WTC11 (cell line): ENCODE data around the gene ZFAND3. TPM values are rescaled to one million over a fixed set of nuclear protein-coding genes. Genes with fewer than 3 reads are reported as not detected.

Experiments
- ATAC-seq: fragments of 200-7000 bp; cut with Tn5 transposase; 2 replicates; pipeline ENCODE4 v1.10.0; 2021; ENCODE audit warnings: mild to moderate bottlenecking, moderate library complexity
- CTCF ChIA-PET: fragments of 300-600 bp; sonication (Branson Sonifier 250); formaldehyde crosslinking; loops from one replicate; lab custom pipeline; 2021; ENCODE audit warnings: antibody characterized with exemption; lab: Charles Lee
- POLR2A ChIA-PET: fragments of 350-600 bp; sonication (Branson Sonifier 250); formaldehyde crosslinking; loops from one replicate; lab custom pipeline; 2021; ENCODE audit warnings: antibody characterized with exemption; lab: Charles Lee
- DNase-seq: peaks from one replicate; pipeline ENCODE4 v3.0.0; 2021; ENCODE audit warnings: low spot score
- H3K27ac Mint-ChIP-seq: 2 replicates; pipeline ENCODE4 v1.8.0; 2021; ENCODE audit warnings: mixed read lengths
- H3K27me3 Mint-ChIP-seq: 2 replicates; pipeline ENCODE4 v1.8.0; 2021; ENCODE audit warnings: low read depth, mild to moderate bottlenecking, moderate library complexity, mixed read lengths
- H3K36me3 Mint-ChIP-seq: 2 replicates; pipeline ENCODE4 v1.8.0; 2021; ENCODE audit warnings: mixed read lengths
- H3K4me1 Mint-ChIP-seq: 2 replicates; pipeline ENCODE4 v1.8.0; 2022; ENCODE audit warnings: mixed read lengths
- H3K4me3 Mint-ChIP-seq: 2 replicates; pipeline ENCODE4 v1.8.0; 2021; ENCODE audit warnings: mild to moderate bottlenecking, moderate library complexity, mixed read lengths
- H3K9me3 Mint-ChIP-seq: 2 replicates; pipeline ENCODE4 v1.8.0; 2021; ENCODE audit warnings: mixed read lengths
- CTCF ChIP-seq: fragments of 200-600 bp; IDR thresholded peaks from 2 replicates; pipeline ENCODE4 v1.8.0; 2022; ENCODE audit warnings: antibody characterized with exemption
- ERG ChIP-seq: fragments of 250-450 bp; sonication (Bioruptor Pico); IDR thresholded peaks from 2 replicates; pipeline ENCODE4 v1.8.0; 2021; ENCODE audit warnings: mild to moderate bottlenecking
- FOXP4 ChIP-seq: sonication (generic); formaldehyde crosslinking; IDR thresholded peaks from 2 replicates; pipeline ENCODE4 v1.8.0; 2022; ENCODE audit warnings: mild to moderate bottlenecking, missing genetic modification reagents
- HMGXB4 ChIP-seq: sonication (generic); formaldehyde crosslinking; IDR thresholded peaks from 2 replicates; pipeline ENCODE4 v1.8.1; 2023; ENCODE audit warnings: mild to moderate bottlenecking, moderate library complexity, missing genetic modification reagents
- MAX ChIP-seq: sonication (generic); formaldehyde crosslinking; IDR thresholded peaks from 2 replicates; pipeline ENCODE4 v1.8.0; 2022; ENCODE audit warnings: mild to moderate bottlenecking, missing genetic modification reagents
- RORB ChIP-seq: fragments of 250-450 bp; sonication (Bioruptor Pico); IDR thresholded peaks from 2 replicates; pipeline ENCODE4 v1.9.0; 2021; ENCODE audit warnings: mild to moderate bottlenecking
- TEAD4 ChIP-seq: sonication (generic); formaldehyde crosslinking; IDR thresholded peaks from 2 replicates; pipeline ENCODE4 v1.8.0; 2022; ENCODE audit warnings: mild to moderate bottlenecking, missing genetic modification reagents
- USF2 ChIP-seq: sonication (generic); formaldehyde crosslinking; IDR thresholded peaks from 2 replicates; pipeline ENCODE4 v1.8.1; 2023; ENCODE audit warnings: mild to moderate bottlenecking, missing genetic modification reagents, moderate library complexity
- ZBTB21 ChIP-seq: sonication (generic); formaldehyde crosslinking; IDR thresholded peaks from 2 replicates; pipeline ENCODE4 v1.8.1; 2023; ENCODE audit warnings: mild to moderate bottlenecking, missing genetic modification reagents, borderline replicate concordance
- ZMAT4 ChIP-seq: fragments of 250-450 bp; sonication (Bioruptor Pico); IDR thresholded peaks from 2 replicates; pipeline ENCODE4 v1.9.0; 2021; ENCODE audit warnings: mild to moderate bottlenecking
- ZNF232 ChIP-seq: sonication (generic); formaldehyde crosslinking; IDR thresholded peaks from 2 replicates; pipeline ENCODE4 v1.8.0; 2022; ENCODE audit warnings: mild to moderate bottlenecking, missing genetic modification reagents
- ZNF263 ChIP-seq: sonication (generic); formaldehyde crosslinking; IDR thresholded peaks from 2 replicates; pipeline ENCODE4 v1.8.1; 2022; ENCODE audit warnings: low read depth, mild to moderate bottlenecking, moderate library complexity, missing genetic modification reagents
- ZNF281 ChIP-seq: sonication (generic); formaldehyde crosslinking; IDR thresholded peaks from 2 replicates; pipeline ENCODE4 v1.8.0; 2023; ENCODE audit warnings: mild to moderate bottlenecking, missing genetic modification reagents
- ZNF425 ChIP-seq: fragments of 250-450 bp; sonication (Bioruptor Pico); conservative IDR thresholded peaks from 2 replicates; pipeline ENCODE4 v1.9.0; 2021; ENCODE audit warnings: mild to moderate bottlenecking
- ZSCAN18 ChIP-seq: fragments of 250-450 bp; sonication (Bioruptor Pico); IDR thresholded peaks from 2 replicates; pipeline ENCODE4 v2.1.2; 2022; ENCODE audit warnings: mild to moderate bottlenecking, moderate library complexity
- total RNA-seq: library from RNA; stranded (reverse); gene quantifications from 3 replicates; pipeline ENCODE4 v1.2.3, GENCODE V29; 2021

ZFAND3 gene
- total RNA-seq, 1 experiment from 2014 or later: 50.3 TPM

- ATAC-seq (no peak), DNase-seq (no peak)
- no peaks in the 10 kb centered on the region for H3K9me3 Mint-ChIP-seq
- H3K27ac Mint-ChIP-seq: no peak overlapping the region
- no peak for TF ChIP-seq USF2 (CRISPR knock-in tag)
- no peak for TF ChIP-seq ZNF232 (CRISPR knock-in tag)
- no peak for TF ChIP-seq ZMAT4 (CRISPR knock-in tag)
- TF ChIP-seq MAX (CRISPR knock-in tag): no peak
- TF ChIP-seq ZBTB21 (CRISPR knock-in tag): no peak
- no peak for TF ChIP-seq ERG (CRISPR knock-in tag)
- no peak for TF ChIP-seq ZSCAN18
- TF ChIP-seq ZNF263 (CRISPR knock-in tag): no peak
- no peak for TF ChIP-seq ZNF425
- TF ChIP-seq RORB (CRISPR knock-in tag): no peak
- no peak for TF ChIP-seq TEAD4 (CRISPR knock-in tag)
- no peak for TF ChIP-seq HMGXB4 (CRISPR knock-in tag)
- TF ChIP-seq FOXP4 (CRISPR knock-in tag): no peak
- H3K27me3 Mint-ChIP-seq: no peaks in the 10 kb centered on the region
- H3K36me3 Mint-ChIP-seq: no peaks in the 10 kb centered on the region
- no peak overlapping the region for H3K4me3 Mint-ChIP-seq
- peaks cover 17% of the 10 kb centered on the region for H3K4me1 Mint-ChIP-seq
- CTCF ChIA-PET: interaction anchor here (1.2 to 2.2 kb wide), 4 partner anchors 10 to 153 kb away, joined by 4 to 11 read pairs (median 7); no protein-coding TSS in a partner anchor
- POLR2A ChIA-PET: no interaction called here
Observed at GRCh38 chr6:37858363-37858762, 38.8 kb downstream of the ZFAND3 start.

- POLR2A ChIA-PET: interaction anchor here (0.6 to 1.4 kb wide), 3 partner anchors 42 to 111 kb away, joined by 5 to 7 read pairs (median 7); no protein-coding TSS in a partner anchor
Observed at GRCh38 chr6:37860226-37860839, 40.8 kb downstream of the ZFAND3 start.

More at GRCh38 chr6:37860226-37860839, 40.8 kb downstream of the ZFAND3 start:
- H3K27ac Mint-ChIP-seq: no peak overlapping the region; the same call in 1 of the 2 replicates
- no peaks in the 10 kb centered on the region for H3K36me3 Mint-ChIP-seq
- no peak for ATAC-seq
- H3K4me3 Mint-ChIP-seq: no peak overlapping the region
- H3K27me3 Mint-ChIP-seq: no peaks in the 10 kb centered on the region
- H3K9me3 Mint-ChIP-seq: no peaks in the 10 kb centered on the region
- peaks cover 17% of the 10 kb centered on the region for H3K4me1 Mint-ChIP-seq
- DNase-seq: no peak
- CTCF ChIA-PET: interaction anchor here (0.7 to 2.2 kb wide), 12 partner anchors 12 to 195 kb away, joined by 3 to 11 read pairs (median 4); no protein-coding TSS in a partner anchor
- TF ChIP-seq ZSCAN18 (no peak), ZNF281 (no peak), CTCF (peak; percentile 30; the same call in 1 of the 2 replicates)
